ENCODE data around the gene FAM227B.

GRCh38 chr15:49303003-49303402 lies 317.6 kb downstream of the FAM227B start:
- no peak for TF ChIP-seq EZH2 (IDR thresholded peaks at IDR 0.05; ENCODE audit: low read length)
- TF ChIP-seq, protein P1, sequence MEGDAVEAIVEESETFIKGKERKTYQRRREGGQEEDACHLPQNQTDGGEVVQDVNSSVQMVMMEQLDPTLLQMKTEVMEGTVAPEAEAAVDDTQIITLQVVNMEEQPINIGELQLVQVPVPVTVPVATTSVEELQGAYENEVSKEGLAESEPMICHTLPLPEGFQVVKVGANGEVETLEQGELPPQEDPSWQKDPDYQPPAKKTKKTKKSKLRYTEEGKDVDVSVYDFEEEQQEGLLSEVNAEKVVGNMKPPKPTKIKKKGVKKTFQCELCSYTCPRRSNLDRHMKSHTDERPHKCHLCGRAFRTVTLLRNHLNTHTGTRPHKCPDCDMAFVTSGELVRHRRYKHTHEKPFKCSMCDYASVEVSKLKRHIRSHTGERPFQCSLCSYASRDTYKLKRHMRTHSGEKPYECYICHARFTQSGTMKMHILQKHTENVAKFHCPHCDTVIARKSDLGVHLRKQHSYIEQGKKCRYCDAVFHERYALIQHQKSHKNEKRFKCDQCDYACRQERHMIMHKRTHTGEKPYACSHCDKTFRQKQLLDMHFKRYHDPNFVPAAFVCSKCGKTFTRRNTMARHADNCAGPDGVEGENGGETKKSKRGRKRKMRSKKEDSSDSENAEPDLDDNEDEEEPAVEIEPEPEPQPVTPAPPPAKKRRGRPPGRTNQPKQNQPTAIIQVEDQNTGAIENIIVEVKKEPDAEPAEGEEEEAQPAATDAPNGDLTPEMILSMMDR (optimal IDR thresholded peaks at IDR 0.05 in 1 of 3, IDR thresholded peaks at IDR 0.05 in 1 of 3, conservative IDR thresholded peaks at IDR 0.05 in 1 of 3; ENCODE audit: extremely low read depth in 1 of 3, insufficient read depth in 2 of 3, low read length in 3 of 3) = no peak
